Peyer's patch (tissue), 4 donors: ENCODE measurements around the gene TADA2A. TPM values are rescaled to one million over a fixed set of nuclear protein-coding genes. Genes with fewer than 3 reads are reported as not detected.

Experiments used
- DNase-seq, 3 donors: peaks; one replicate each; pipeline ENCODE4 v3.0.0-alpha.2; 2017 to 2019
- H3K27ac ChIP-seq, 4 donors: fragments of 200-600 bp; sonication (generic); one replicate each; pipeline ENCODE4 v1.5.1; 2016 to 2019
- H3K27me3 ChIP-seq, 2 donors: fragments of 200-600 bp; sonication (generic); one replicate each; pipeline ENCODE4 v1.5.1; 2019
- H3K36me3 ChIP-seq, 3 donors: fragments of 200-600 bp; sonication (generic); one replicate each; pipeline ENCODE4 v1.5.1; 2016 to 2019
- H3K4me1 ChIP-seq, 4 donors: fragments of 200-600 bp; sonication (generic); one replicate each; pipeline ENCODE4 v1.5.1; 2016 to 2019
- H3K4me3 ChIP-seq, 4 donors: fragments of 200-600 bp; sonication (generic); 1 replicate in 3 of 4; 2 replicates in 1 of 4; pipeline ENCODE4 v1.5.1; 2016 to 2019; ENCODE audit warnings: mild to moderate bottlenecking in 1 of 4
- H3K9me3 ChIP-seq, 4 donors: fragments of 200-600 bp; sonication (generic); one replicate each; pipeline ENCODE4 v1.5.1; 2016 to 2019; ENCODE audit warnings: mild to moderate bottlenecking in 1 of 4
- POLR2A ChIP-seq, 2 donors: fragments of 450-650 bp; IDR thresholded peaks; one replicate each; pipeline ENCODE4 v1.5.1; 2017; ENCODE audit warnings: antibody characterized with exemption in 2 of 2, mild to moderate bottlenecking in 2 of 2, moderate library complexity in 2 of 2
- total RNA-seq, 4 donors: library from RNA; depleted of rRNA; stranded (reverse); fragments of >200 nt; gene quantifications; one replicate each; pipeline ENCODE4 v1.1.0, GENCODE V29; 2016
- TF ChIP-seq, protein P1 (sequence below), 6 experiments: fragments of 450-650 bp in 4 of 6; fragments of 200-600 bp in 2 of 6; sonication (generic) in 1 of 6; IDR thresholded peaks; one replicate each; pipeline ENCODE4 v1.5.1; 2017 to 2019; ENCODE audit warnings: antibody characterized with exemption in 6 of 6, mild to moderate bottlenecking in 3 of 6, moderate library complexity in 1 of 6

The TADA2A gene
- total RNA-seq, 4 donors from 2014 or later, result 25.7 to 80.9 (median 43.2) TPM

DNA sequence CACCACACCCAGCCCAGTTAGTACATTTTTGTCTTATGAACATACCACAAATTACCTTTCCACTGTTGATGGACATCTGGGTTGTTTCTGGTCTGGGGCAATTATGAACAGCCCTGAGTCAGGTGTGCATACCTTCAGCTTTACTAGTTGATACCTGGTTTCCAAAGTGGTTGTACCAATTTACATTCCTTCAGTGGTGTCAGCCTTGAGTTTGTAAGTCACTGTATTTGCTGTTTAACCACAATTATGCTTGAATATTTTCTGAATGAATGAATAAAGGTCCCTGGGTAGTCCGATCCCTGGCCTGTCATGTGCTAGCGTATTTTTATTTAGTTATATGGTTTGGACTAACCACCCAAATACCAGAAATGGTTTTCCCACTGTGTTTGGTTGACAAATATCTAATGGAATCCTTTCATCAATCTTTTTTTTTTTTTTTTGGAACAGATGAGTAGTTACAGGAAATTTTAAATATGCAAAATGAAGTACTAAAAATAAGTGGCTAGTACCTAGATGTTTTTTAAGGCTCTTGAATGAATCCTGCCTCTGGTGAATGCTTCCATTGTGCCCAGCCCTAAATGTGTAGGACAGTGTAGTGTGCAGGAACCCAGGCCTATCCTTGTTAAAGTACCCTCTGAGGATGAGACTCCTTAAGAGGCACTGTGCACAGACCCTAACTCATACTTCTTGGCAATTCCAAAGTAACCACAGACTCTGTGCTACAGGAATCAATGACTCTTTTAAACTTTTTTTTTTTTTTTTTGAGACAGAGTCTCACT lies 86.8 kb downstream of the TADA2A start:
- no peak overlapping the region for H3K27ac ChIP-seq
- no peak overlapping the region for H3K4me3 ChIP-seq
- DNase-seq, result no peak
- no peaks in the 10 kb centered on the region for H3K27me3 ChIP-seq
- no peaks in the 10 kb centered on the region for H3K36me3 ChIP-seq
- H3K9me3 ChIP-seq, result no peaks in the 10 kb centered on the region
- peaks cover 0 to 10% (median 0%) of the 10 kb centered on the region in 4 donors for H3K4me1 ChIP-seq
- no peak for TF ChIP-seq POLR2A (IDR thresholded peaks at IDR 0.05)
- TF ChIP-seq, protein P1, sequence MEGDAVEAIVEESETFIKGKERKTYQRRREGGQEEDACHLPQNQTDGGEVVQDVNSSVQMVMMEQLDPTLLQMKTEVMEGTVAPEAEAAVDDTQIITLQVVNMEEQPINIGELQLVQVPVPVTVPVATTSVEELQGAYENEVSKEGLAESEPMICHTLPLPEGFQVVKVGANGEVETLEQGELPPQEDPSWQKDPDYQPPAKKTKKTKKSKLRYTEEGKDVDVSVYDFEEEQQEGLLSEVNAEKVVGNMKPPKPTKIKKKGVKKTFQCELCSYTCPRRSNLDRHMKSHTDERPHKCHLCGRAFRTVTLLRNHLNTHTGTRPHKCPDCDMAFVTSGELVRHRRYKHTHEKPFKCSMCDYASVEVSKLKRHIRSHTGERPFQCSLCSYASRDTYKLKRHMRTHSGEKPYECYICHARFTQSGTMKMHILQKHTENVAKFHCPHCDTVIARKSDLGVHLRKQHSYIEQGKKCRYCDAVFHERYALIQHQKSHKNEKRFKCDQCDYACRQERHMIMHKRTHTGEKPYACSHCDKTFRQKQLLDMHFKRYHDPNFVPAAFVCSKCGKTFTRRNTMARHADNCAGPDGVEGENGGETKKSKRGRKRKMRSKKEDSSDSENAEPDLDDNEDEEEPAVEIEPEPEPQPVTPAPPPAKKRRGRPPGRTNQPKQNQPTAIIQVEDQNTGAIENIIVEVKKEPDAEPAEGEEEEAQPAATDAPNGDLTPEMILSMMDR (IDR thresholded peaks at IDR 0.05), result no peak

DNA sequence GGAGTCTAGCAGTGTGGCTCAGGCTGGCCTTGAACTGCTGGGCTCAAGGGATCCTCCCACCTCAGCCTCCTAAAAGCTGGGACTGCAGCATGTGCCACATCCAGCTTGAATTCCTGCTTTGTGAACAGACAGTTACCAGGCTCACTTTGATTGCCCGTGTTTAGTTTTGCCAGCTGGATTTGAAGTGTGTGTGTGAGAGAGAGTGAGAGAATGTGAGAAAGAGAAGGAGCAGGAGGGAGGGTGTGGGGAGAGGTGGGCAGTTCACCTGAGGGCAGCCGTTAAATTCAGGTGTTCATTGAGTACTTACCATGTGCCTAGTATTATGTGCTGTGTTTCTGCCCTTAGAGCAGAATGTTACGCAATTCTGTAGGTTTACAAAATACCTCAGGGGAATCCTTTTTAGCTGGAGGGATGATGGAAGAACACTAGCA lies 87.7 kb downstream of the TADA2A start:
- peaks cover 0 to 4% (median 0%) of the 10 kb centered on the region in 4 donors for H3K4me1 ChIP-seq
- H3K9me3 ChIP-seq, result no peaks in the 10 kb centered on the region
- no peak overlapping the region for H3K4me3 ChIP-seq
- no peaks in the 10 kb centered on the region for H3K36me3 ChIP-seq
- no peaks in the 10 kb centered on the region for H3K27me3 ChIP-seq
- DNase-seq, result no peak
- TF ChIP-seq, protein P1 (IDR thresholded peaks at IDR 0.05), result no peak
- TF ChIP-seq POLR2A (IDR thresholded peaks at IDR 0.05), result no peak
- no peak overlapping the region for H3K27ac ChIP-seq

DNA sequence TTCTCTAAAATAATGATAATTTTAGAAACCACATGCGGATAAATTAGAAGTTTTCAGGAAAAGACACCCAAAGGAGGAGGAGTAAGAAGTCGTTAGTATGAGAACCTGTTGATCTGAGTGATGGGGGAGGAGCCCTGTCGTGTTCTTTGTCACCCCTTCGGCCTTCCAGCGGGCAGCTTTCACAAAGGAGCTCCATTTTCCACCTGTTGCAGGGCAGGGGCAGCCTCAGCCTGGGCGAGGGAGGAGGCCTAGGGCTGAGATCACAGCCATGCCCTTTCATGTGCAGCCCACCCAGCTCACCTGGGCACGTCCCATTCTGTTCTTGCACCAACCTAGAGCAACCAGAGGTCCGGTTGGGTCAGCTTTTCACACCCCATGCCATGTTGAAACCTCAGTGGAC lies 88.3 kb downstream of the TADA2A start:
- Histone ChIP-seq H3K9me3 (no peaks in the 10 kb centered on the region), H3K27ac (no peak overlapping the region), H3K4me3 (no peak overlapping the region), H3K36me3 (no peaks in the 10 kb centered on the region), H3K4me1 (peaks cover 0 to 4% (median 0%) of the 10 kb centered on the region in 4 donors), H3K27me3 (no peaks in the 10 kb centered on the region)
- no peak for DNase-seq
- TF ChIP-seq, protein P1 (IDR thresholded peaks at IDR 0.05), result no peak
- no peak for TF ChIP-seq POLR2A (IDR thresholded peaks at IDR 0.05)

DNA sequence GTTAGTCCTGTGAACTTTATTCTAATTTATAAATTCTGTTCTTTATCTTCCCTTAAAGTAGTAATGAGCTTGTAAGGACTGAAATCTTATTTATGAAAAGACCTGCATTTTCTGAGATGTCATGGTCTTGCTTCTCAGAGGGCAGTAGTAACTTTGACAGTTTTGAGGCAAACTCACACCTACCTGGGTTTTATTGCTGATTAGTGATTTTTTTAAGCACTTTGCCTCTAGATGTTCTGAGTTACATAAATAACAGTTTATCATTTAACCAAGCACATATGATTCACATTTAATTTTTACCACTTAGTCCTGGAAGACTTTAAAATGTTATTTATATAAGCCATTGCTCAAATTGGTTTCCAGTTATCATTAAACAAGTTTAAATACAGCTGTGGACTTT lies 93.7 kb downstream of the TADA2A start:
- H3K27ac ChIP-seq, result no peak overlapping the region
- no peaks in the 10 kb centered on the region for H3K4me1 ChIP-seq
- H3K9me3 ChIP-seq, result no peaks in the 10 kb centered on the region
- H3K4me3 ChIP-seq, result no peak overlapping the region
- H3K36me3 ChIP-seq, result no peaks in the 10 kb centered on the region
- TF ChIP-seq, protein P1 (IDR thresholded peaks at IDR 0.05), result no peak
- TF ChIP-seq POLR2A (IDR thresholded peaks at IDR 0.05), result no peak
- no peaks in the 10 kb centered on the region for H3K27me3 ChIP-seq
- DNase-seq, result no peak

DNA sequence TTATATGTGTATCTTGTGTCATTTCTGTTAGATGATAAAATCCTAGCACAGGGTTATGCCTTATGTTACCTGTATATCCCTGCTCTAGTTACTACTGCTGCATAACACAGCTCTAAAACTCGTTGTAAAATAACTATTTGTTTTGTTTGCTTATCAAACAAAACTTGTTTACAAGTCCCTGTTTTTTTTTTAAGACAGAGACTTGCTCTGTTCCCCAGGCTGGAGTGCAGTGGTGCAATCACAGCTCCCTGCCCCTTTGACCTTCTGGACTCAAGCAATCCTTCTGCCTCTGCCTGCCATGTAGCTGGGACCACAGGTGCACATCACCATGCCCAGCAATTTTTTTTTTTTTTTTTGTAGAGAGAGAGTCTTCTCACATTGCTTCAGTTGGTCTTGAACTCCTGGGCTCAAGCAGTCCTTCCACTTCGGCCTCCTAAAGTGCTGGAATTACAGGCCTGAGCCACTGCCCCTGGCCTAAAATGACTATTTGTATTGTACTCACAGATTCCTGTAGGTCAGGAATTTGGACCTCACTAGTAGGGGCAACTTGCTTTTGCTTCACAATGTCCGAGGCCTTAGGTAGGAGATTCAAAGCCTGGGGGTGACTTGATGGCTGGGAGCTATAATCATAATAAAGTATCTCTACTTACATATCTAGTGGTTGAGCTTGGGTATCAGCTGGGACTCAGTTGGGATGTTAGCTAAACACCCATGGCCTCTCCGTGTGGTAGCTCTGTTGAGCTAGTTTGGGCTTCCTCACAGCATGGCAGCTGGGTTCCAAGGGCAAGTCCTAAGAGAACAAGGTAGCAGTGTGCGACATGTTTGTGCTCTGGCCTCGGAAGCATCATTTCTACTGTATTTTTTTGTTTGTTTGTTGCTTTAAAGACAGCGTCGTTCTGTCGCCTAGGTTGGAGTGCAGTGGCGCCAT lies 95.6 kb downstream of the TADA2A start:
- no peaks in the 10 kb centered on the region for H3K4me1 ChIP-seq
- no peak overlapping the region for H3K4me3 ChIP-seq
- no peaks in the 10 kb centered on the region for H3K27me3 ChIP-seq
- H3K27ac ChIP-seq, result no peak overlapping the region
- H3K9me3 ChIP-seq, result no peaks in the 10 kb centered on the region
- DNase-seq, result no peak
- no peak for TF ChIP-seq POLR2A (IDR thresholded peaks at IDR 0.05)
- TF ChIP-seq, protein P1 (IDR thresholded peaks at IDR 0.05), result no peak
- no peaks in the 10 kb centered on the region for H3K36me3 ChIP-seq
